Stimulated activated memory B cell treated with anti-CD40 and anti-IgM and Interleukin-4, amounts not matched to agents 10 μg/mL and 1 μg/mL and 100 μg/mL, for 72 hours (primary cell): ENCODE data around the gene PRKN.

ENCODE experiments used
- ATAC-seq: fragments of 150-1000 bp; cut with Tn5 transposase; 2 replicates; pipeline ENCODE4 v1.10.0; 2021
- H3K27ac Mint-ChIP-seq: one replicate; pipeline ENCODE4 v1.8.0; 2022; ENCODE audit warnings: mild to moderate bottlenecking, mixed read lengths
- H3K27me3 Mint-ChIP-seq: one replicate; pipeline ENCODE4 v1.8.0; 2022; ENCODE audit warnings: mixed read lengths
- H3K36me3 Mint-ChIP-seq: one replicate; pipeline ENCODE4 v1.8.0; 2022; ENCODE audit warnings: mixed read lengths
- H3K4me1 Mint-ChIP-seq: one replicate; pipeline ENCODE4 v1.8.0; 2022; ENCODE audit warnings: mixed read lengths
- H3K4me3 Mint-ChIP-seq: one replicate; pipeline ENCODE4 v1.8.0; 2022; ENCODE audit warnings: mild to moderate bottlenecking, moderate library complexity, mixed read lengths
- H3K9me3 Mint-ChIP-seq: one replicate; pipeline ENCODE4 v1.8.0; 2022; ENCODE audit warnings: mixed read lengths

Gene PRKN

DNA sequence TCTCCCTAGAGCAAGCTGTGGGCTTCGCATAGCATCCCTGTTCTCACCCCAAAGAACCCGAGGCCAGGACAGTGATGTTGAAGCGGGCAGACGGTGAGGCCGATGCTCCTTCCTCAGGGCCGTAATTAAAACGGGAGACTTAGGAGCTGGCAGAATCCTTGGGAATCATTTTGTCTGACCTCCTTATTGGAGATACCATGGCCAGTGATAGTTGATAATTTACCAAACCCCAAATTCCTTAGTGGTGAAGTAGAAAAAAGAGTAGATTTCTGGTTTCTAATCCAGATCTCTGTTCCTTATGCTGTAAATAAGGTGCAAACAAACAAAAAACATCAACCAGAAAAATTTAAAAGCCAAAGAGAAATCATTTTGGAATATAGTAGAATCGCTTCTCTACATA lies 1092.7 kb downstream of the PRKN start:
- Mint-ChIP-seq H3K36me3 (no peaks in the 10 kb centered on the region), H3K9me3 (peaks cover 3% of the 10 kb centered on the region), H3K27ac (no peak overlapping the region), H3K27me3 (no peaks in the 10 kb centered on the region), H3K4me3 (no peak overlapping the region), H3K4me1 (no peaks in the 10 kb centered on the region)
- no peak for ATAC-seq

GRCh38 chr6:161631676-161632194 lies 1095.8 kb downstream of the PRKN start:
- ATAC-seq: no peak
- Mint-ChIP-seq H3K27me3 (no peaks in the 10 kb centered on the region), H3K9me3 (no peaks in the 10 kb centered on the region), H3K4me3 (no peak overlapping the region), H3K4me1 (no peaks in the 10 kb centered on the region), H3K27ac (no peak overlapping the region), H3K36me3 (no peaks in the 10 kb centered on the region)

- Mint-ChIP-seq H3K4me3 (no peak overlapping the region), H3K36me3 (no peaks in the 10 kb centered on the region), H3K27ac (no peak overlapping the region), H3K4me1 (no peaks in the 10 kb centered on the region), H3K27me3 (no peaks in the 10 kb centered on the region), H3K9me3 (no peaks in the 10 kb centered on the region)
- no peak for ATAC-seq
These were observed 1096.9 kb downstream of the PRKN start for GRCh38 chr6:161630674-161631073.

GRCh38 chr6:161626132-161626676 lies 1101.4 kb downstream of the PRKN start:
- Mint-ChIP-seq H3K9me3 (no peaks in the 10 kb centered on the region), H3K27me3 (no peaks in the 10 kb centered on the region), H3K4me3 (no peak overlapping the region), H3K36me3 (no peaks in the 10 kb centered on the region), H3K27ac (no peak overlapping the region), H3K4me1 (no peaks in the 10 kb centered on the region)
- ATAC-seq: no peak

GRCh38 chr6:161624111-161624510 lies 1103.5 kb downstream of the PRKN start:
- Mint-ChIP-seq H3K36me3 (no peaks in the 10 kb centered on the region), H3K27me3 (no peaks in the 10 kb centered on the region), H3K27ac (no peak overlapping the region), H3K4me3 (no peak overlapping the region), H3K9me3 (no peaks in the 10 kb centered on the region), H3K4me1 (no peaks in the 10 kb centered on the region)
- ATAC-seq: no peak

- H3K4me3 Mint-ChIP-seq: no peak overlapping the region
- no peaks in the 10 kb centered on the region for H3K27me3 Mint-ChIP-seq
- ATAC-seq: no peak
- H3K36me3 Mint-ChIP-seq: no peaks in the 10 kb centered on the region
- H3K9me3 Mint-ChIP-seq: no peaks in the 10 kb centered on the region
- no peak overlapping the region for H3K27ac Mint-ChIP-seq
- no peaks in the 10 kb centered on the region for H3K4me1 Mint-ChIP-seq
These were observed 1104.8 kb downstream of the PRKN start for GRCh38 chr6:161622779-161623178.

DNA sequence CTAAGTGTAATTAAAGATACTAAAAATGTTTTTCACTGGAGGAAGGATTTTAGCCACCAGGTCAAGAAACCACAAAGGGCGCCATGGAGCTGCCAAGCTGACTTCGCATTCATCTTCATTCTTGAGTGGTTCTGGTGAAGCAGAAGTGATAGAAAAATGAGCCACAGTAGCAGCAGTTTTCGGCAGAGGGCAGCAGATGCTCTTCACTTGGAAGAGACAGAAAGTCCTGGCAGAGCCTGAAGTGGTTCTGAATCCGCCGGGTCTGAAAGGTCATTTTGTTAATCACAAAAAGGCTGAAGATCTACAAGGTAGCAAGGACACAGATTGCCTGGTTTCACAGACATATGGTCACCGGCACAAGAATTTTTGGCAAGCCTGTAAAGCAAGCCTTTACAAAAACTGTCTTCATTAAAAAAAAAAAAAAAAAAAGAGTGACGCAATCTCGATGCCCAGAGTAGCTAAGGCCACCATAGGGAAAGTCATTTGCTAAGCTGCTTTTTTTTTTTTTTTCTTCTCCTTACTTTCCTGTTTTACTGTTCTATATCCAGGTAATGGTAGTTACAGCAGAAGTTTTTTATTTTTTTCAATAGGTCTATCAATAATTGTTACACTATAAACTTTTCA lies 1108.6 kb downstream of the PRKN start:
- Mint-ChIP-seq H3K27me3 (no peaks in the 10 kb centered on the region), H3K27ac (no peak overlapping the region), H3K36me3 (no peaks in the 10 kb centered on the region), H3K9me3 (no peaks in the 10 kb centered on the region), H3K4me1 (no peaks in the 10 kb centered on the region), H3K4me3 (no peak overlapping the region)
- no peak for ATAC-seq

DNA sequence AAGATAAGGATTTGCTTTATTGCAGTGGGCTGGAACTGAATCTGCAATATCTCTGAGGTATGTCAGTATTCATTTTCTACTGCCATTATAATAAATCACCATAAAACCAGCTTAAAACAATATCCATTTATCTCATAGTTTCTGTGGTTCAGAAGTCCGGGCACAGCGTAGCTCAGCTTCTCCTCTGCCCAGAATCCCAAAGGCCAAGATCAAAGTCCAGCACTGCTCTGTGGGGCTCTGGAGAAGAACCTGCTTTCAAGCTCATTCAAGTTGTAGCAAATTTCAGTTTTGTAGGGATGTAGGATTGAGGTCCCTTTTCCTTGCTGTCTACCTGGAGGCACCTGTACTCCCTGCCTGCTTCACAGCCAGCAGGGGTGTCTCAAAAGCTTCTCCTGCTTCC lies 1113.9 kb downstream of the PRKN start:
- Mint-ChIP-seq H3K36me3 (no peaks in the 10 kb centered on the region), H3K27ac (no peak overlapping the region), H3K27me3 (no peaks in the 10 kb centered on the region), H3K9me3 (peaks cover 4% of the 10 kb centered on the region), H3K4me3 (no peak overlapping the region), H3K4me1 (no peaks in the 10 kb centered on the region)
- ATAC-seq: no peak

- ATAC-seq: no peak
- Mint-ChIP-seq H3K27ac (no peak overlapping the region), H3K9me3 (peaks cover 4% of the 10 kb centered on the region), H3K4me3 (no peak overlapping the region), H3K36me3 (no peaks in the 10 kb centered on the region), H3K4me1 (no peaks in the 10 kb centered on the region), H3K27me3 (no peaks in the 10 kb centered on the region)
These were observed 1118.8 kb downstream of the PRKN start for GRCh38 chr6:161608771-161609170.

- no peaks in the 10 kb centered on the region for H3K27me3 Mint-ChIP-seq
- no peaks in the 10 kb centered on the region for H3K36me3 Mint-ChIP-seq
- H3K27ac Mint-ChIP-seq: no peak overlapping the region
- ATAC-seq: no peak
- peaks cover 4% of the 10 kb centered on the region for H3K9me3 Mint-ChIP-seq
- no peak overlapping the region for H3K4me3 Mint-ChIP-seq
- no peaks in the 10 kb centered on the region for H3K4me1 Mint-ChIP-seq
These were observed 1119.8 kb downstream of the PRKN start for GRCh38 chr6:161607696-161608297.

GRCh38 chr6:161602359-161602758 lies 1125.2 kb downstream of the PRKN start:
- H3K4me3 Mint-ChIP-seq: no peak overlapping the region
- no peaks in the 10 kb centered on the region for H3K36me3 Mint-ChIP-seq
- H3K4me1 Mint-ChIP-seq: no peaks in the 10 kb centered on the region
- H3K27ac Mint-ChIP-seq: no peak overlapping the region
- no peaks in the 10 kb centered on the region for H3K27me3 Mint-ChIP-seq
- peaks cover 3% of the 10 kb centered on the region for H3K9me3 Mint-ChIP-seq
- ATAC-seq: no peak

DNA sequence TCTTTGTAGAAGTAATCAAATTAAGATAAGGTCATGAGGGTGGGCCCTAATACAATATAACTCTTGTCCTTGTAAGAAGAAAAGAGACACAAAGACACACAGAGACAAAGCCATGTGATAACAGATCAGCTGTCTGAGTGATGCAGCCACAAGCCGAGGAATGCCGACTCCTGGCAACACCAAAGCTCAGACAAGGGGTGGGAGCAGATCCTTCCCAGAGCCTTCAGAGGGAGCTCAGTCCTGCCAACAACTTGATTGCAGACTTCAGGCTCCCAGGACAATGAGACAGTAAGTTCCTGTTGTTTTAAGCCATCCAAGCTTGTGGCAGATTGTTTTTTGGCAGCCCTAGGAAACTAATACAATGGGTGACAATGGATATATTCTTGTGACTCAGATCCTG lies 1128.7 kb downstream of the PRKN start:
- H3K36me3 Mint-ChIP-seq: no peaks in the 10 kb centered on the region
- no peaks in the 10 kb centered on the region for H3K4me1 Mint-ChIP-seq
- no peak for ATAC-seq
- no peaks in the 10 kb centered on the region for H3K27me3 Mint-ChIP-seq
- no peak overlapping the region for H3K27ac Mint-ChIP-seq
- H3K9me3 Mint-ChIP-seq: peaks cover 3% of the 10 kb centered on the region
- H3K4me3 Mint-ChIP-seq: no peak overlapping the region

DNA sequence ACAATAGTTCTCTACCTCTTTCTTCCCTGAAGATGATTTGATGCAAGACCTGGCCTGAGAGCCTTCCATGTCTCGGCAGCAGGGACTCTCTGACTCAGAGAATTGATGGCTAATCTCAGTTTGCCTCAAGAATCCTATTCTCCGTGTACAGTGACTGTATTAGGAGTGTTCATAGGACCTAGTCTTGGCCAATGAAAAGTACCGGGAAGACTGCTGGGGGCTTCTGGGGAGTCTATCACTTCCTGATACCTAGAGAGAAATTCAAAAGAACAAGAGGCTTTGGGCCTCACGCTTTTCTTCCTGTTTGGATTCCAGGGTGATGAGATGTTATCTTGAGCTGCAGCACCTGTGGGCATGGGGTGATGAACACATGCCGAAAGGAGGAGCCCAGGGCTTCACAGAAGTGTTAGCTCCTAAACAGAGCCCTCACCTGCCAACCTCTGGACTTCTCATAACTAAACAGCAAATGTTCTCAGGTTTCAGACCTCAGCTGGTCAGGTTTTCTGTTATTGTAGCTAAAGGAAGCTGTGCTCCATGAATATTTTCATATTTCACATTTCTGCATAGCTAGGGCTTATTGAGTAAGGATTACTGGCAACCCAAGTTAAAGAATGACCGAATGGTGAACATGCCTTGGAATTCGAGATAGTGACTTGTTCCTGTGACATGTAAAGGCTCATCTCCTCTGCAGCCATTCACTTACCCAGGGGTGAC lies 1130.6 kb downstream of the PRKN start:
- no peak overlapping the region for H3K4me3 Mint-ChIP-seq
- H3K27ac Mint-ChIP-seq: no peak overlapping the region
- H3K4me1 Mint-ChIP-seq: no peaks in the 10 kb centered on the region
- H3K9me3 Mint-ChIP-seq: peaks cover 3% of the 10 kb centered on the region
- H3K36me3 Mint-ChIP-seq: peaks cover 5% of the 10 kb centered on the region
- no peaks in the 10 kb centered on the region for H3K27me3 Mint-ChIP-seq
- no peak for ATAC-seq

GRCh38 chr6:161594412-161594811 lies 1133.2 kb downstream of the PRKN start:
- H3K4me3 Mint-ChIP-seq: no peak overlapping the region

GRCh38 chr6:161590961-161591627 lies 1136.5 kb downstream of the PRKN start:
- no peak overlapping the region for H3K4me3 Mint-ChIP-seq
- H3K27me3 Mint-ChIP-seq: no peaks in the 10 kb centered on the region
- H3K9me3 Mint-ChIP-seq: peaks cover 3% of the 10 kb centered on the region
- H3K27ac Mint-ChIP-seq: no peak overlapping the region
- H3K36me3 Mint-ChIP-seq: peaks cover 5% of the 10 kb centered on the region
- no peaks in the 10 kb centered on the region for H3K4me1 Mint-ChIP-seq
- ATAC-seq: no peak

More at GRCh38 chr6:161594412-161594811, 1133.2 kb downstream of the PRKN start:
- Mint-ChIP-seq H3K9me3 (peaks cover 3% of the 10 kb centered on the region), H3K36me3 (peaks cover 5% of the 10 kb centered on the region), H3K27me3 (no peaks in the 10 kb centered on the region), H3K27ac (no peak overlapping the region), H3K4me1 (no peaks in the 10 kb centered on the region)
- ATAC-seq: no peak
